ENCODE results near the gene AIMP1.
"Not testable (repeated sequence)": the region's sequence is repeated elsewhere in the genome, so short reads cannot be mapped to it uniquely, and the experiment has no call there.

Gene AIMP1

DNA sequence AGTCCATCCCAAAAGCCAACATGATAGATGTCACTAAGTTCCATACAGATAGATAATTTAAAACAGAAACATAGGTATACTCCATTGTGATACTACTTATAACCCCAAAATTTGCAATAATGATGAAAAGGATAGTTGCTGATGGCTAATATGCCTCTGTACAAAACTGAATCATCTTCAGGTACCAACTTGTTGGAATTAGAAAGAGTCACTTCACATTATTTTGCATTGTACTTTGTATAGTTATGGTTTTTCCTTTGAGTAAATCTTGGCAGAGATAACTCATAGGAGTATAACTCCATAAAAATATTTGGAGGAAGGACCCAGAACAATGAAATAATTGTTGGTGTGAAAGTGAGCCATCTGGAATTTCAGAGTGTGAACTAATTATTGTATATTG, 34.7 kb downstream of the AIMP1 start:
- no peak for DNase-seq (ENCODE audit: low read depth, low spot score)

DNA sequence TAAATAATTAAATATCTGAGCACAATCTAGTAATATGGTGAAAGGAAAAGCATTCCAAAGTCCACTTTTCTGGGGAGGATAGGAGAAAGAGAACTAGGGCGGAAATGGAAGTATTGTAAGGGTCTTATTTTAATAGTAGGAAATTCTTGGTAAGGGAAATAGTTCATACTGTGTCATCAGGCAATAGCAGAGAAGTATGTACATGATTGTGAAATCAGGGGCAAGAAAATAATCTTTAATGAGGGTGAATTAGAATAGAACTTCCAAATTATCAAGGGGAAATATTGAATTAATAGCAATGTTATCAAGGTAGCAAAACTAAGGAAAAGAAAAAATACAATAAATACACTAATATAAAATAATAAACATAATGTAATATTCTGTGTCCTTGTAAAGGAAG, 37.4 kb downstream of the AIMP1 start:
- no peak for DNase-seq (ENCODE audit: low read depth, low spot score)

DNA sequence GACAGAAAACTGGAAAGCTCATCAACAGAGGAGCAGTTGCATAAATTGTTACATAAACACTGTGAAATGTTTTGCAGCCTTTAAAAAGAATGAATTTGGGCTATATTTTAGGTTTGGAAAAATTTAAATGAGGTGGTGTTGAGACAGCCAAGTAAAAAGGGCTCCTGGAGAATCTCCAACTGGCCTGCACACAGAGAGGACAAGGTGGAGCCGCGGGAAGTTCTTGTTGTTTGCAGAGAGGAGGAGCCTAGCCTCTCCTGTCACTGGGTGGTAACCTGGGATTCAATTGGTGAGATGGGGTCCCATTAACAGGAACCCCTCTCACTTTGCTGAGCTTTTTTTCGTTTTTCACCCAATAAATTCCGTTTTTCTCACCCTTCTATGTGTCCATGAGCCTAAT, 38.8 kb downstream of the AIMP1 start:
- no peak for DNase-seq (ENCODE audit: low read depth, low spot score)

GRCh38 chr4:106358899-106359298, 42.5 kb downstream of the AIMP1 start:
- DNase-seq (ENCODE audit: low read depth, low spot score), result no peak

- DNase-seq (ENCODE audit: low read depth, low spot score), result no peak
Observed at GRCh38 chr4:106362086-106362825, 45.9 kb downstream of the AIMP1 start.

GRCh38 chr4:106364282-106364681, 47.9 kb downstream of the AIMP1 start:
- DNase-seq (ENCODE audit: low read depth, low spot score), result no peak

- no peak for DNase-seq (ENCODE audit: low read depth, low spot score)
Observed at GRCh38 chr4:106365613-106366012, 49.3 kb downstream of the AIMP1 start.

DNA sequence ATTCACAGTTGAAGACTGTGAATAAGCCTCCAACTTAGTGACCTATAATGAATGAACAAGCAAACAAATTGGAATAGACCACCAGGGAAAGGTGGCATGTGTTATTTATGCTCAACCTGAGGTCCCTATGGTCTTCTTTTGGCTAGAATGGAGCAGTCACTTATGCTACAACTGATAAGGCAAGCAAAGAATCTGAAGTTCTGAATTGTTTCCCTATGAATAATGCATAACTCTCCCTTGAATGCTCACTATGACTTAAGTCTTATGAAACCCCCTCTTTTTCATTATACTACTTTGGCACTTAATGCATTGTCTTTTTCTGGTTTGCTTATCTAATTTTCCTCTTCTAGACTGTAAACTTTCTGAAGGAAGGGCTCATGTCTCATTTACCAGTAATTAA, 49.7 kb downstream of the AIMP1 start:
- no peak for DNase-seq (ENCODE audit: low read depth, low spot score)

DNA sequence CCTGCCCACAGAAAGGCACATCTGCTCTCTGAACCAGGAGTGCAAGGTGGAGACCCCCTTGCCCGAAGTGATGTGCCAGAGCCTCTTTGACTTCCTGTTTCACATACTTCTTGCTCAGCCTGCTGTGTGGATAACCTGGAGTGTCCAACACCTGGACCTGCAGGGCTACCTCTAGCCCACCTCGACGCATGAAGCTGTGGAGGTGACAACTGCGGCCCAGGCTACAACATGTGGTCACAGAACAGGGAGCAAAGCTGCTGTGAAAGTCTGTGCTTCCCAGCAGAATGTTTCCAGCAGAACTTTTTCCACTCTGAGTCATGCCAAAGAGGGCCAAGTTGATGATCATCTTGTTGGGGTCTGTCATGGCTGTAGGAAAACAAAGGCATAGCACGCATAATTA, 50.7 kb downstream of the AIMP1 start:
- DNase-seq (ENCODE audit: low read depth, low spot score), result no peak

DNA sequence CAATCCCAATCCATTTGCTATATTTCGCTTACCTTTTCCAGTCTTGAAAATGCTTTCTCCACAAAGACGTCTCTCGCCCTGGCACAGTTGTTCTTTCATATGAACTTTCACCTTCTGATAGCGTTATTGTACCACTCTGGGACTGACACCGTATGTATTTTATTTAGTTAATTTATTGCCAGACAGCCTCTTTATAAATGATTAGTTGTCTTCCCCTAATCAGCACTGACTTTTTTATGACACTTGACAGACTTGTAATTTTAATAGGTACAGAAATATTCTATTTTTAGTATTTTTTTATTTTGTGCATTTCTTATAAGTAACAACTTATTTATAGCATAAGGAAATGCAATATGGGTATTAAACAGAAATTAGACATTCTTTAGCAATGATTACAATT, 52.3 kb downstream of the AIMP1 start, which contains the start of gene GIMD1:
TSS of gene GIMD1 (minus strand) at position 101 of the 400 bp plus-strand sequence. CDS start 1,343 bp downstream, outside the sequence.
- no peak for DNase-seq (ENCODE audit: low read depth, low spot score)

GRCh38 chr4:106369456-106370060, 53.2 kb downstream of the AIMP1 start:
- no peak for DNase-seq (ENCODE audit: low read depth, low spot score)

DNA sequence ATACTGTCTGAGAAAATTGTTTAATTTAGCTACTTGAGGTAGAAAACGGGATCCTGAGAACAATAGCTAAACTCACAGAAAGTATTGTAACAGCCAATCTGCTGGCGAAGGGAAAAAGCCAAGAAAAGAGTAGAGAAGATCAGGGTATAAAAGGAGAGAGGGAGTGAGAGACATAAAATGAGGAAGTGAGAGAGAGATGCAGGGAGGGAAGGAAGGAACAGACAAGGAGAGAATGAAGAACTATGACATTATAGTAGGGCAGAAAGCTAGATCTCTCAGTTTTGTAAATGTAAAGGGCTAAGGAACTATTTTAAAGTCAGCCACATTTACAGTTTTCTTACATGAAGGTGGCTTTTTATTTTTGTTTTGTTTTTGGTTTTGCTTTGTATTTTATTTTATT, 53.9 kb downstream of the AIMP1 start:
- no peak for DNase-seq (ENCODE audit: low read depth, low spot score)

DNA sequence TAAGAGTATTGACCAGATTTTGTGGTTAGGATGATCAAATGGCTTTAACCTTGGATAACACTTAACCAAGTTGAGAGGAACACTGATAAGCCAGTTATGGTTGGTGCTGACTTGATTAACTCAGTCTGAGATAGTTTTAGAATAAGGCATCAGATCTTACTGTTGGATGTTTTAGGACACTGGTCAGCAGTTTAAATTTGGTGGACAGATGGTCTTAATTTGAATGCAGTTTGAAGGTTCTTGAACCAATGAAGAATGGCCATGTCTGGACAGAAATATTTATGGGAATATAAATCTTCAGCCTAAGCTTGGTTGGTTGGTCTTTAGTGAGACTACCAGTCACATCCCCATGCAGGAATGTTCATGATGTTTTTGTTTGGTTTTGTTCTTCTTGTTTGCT, 54.8 kb downstream of the AIMP1 start:
- no peak for DNase-seq (ENCODE audit: low read depth, low spot score)

DNA sequence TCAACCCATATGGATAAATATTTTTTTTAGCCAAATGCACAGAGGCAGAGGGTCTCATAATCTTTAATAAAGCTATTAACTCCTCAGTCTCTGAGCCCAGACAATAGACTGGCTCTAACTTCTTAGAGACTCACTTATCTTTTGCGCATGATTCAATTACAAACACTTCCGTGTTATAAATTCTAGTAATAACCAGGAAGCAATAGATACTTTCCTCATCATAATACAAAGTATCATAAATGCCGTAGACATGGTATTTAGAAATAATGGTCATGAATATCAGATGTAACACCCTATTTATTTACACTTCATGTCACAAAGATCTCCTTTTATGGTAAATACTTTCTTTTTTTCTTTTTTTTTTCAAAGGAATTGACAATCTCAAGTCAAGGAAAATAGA, 56.7 kb downstream of the AIMP1 start:
- DNase-seq (ENCODE audit: low read depth, low spot score), result no peak

- DNase-seq (ENCODE audit: low read depth, low spot score), result no peak
Observed at GRCh38 chr4:106380179-106380578, 63.8 kb downstream of the AIMP1 start.

GRCh38 chr4:106384878-106385277, 68.5 kb downstream of the AIMP1 start:
- no peak for DNase-seq (ENCODE audit: low read depth, low spot score)

GRCh38 chr4:106385853-106386393, 69.6 kb downstream of the AIMP1 start:
- DNase-seq (ENCODE audit: low read depth, low spot score), result no peak

GRCh38 chr4:106395582-106395981, 79.2 kb downstream of the AIMP1 start:
- no peak for DNase-seq (ENCODE audit: low read depth, low spot score)

- DNase-seq (ENCODE audit: low read depth, low spot score), result not testable (repeated sequence)
Observed at GRCh38 chr4:106398898-106399297, 82.5 kb downstream of the AIMP1 start.
